DOHH2 (cell line): ENCODE measurements around the gene CDC42BPA.

Experiments
- CTCF ChIP-seq: fragments of 200-600 bp; sonication (generic); IDR thresholded peaks from one replicate; pipeline ENCODE4 v1.5.1; 2014; ENCODE audit warnings: antibody characterized with exemption, mild to moderate bottlenecking, low read depth, low read length; ENCODE audit not compliant: poor library complexity, severe bottlenecking
- EZH2phosphoT487 ChIP-seq: fragments of 200-600 bp; sonication (generic); IDR thresholded peaks from 2 replicates; pipeline ENCODE4 v1.6.1; 2017; ENCODE audit warnings: borderline replicate concordance, mild to moderate bottlenecking, antibody characterized with exemption, low read length, moderate library complexity, mixed read lengths

DNA sequence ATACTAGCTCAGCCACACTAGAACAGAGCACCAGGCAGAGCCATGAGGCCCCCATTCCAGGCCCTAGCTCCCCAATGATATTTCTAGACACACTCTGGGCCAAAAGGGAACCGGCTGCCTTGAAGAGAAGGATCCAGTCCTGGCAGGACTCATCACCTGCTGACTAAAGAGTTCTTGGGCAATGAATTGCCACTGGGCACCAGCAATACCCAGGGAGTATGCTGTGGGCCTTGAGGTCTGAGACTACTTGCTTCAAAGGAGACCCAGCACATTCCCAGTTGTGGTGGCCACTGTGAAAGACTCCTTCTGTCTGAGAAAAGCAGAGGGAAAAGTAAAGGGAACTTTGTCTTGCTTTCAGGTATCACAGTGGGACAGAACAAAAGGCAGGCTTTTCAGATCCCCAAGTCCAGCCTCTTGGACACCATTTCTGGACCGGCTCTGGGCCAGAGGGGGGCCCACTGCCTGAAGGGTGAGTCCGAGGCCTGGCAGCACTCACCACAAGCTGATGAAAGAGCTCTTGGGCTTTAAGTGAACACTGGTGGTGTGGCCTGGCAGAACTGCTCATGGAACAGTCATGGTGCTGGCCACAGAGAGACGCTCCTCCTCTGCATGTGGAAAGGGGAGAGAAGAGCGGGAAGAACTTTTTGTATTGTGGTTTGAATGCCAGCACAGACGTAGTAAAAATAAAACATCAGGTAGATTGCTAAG lies 72.5 kb downstream of the CDC42BPA start:
- TF ChIP-seq CTCF (no peak), EZH2phosphoT487 (no peak)
